Endothelial cell of umbilical vein (primary cell): Measurements from ENCODE around the gene LNPEP. TPM values are rescaled to one million over a fixed set of nuclear protein-coding genes. Genes with fewer than 3 reads are reported as not detected.

ENCODE experiments used
- BruUV-seq: library from RNA; stranded (reverse); fragments of 400-500 nt; replicated peaks from 2 replicates; lab custom pipeline; 2021; lab: Mats Ljungman, UMichigan
- CTCF ChIA-PET: fragments of 300-600, 350-600 bp; sonication (Branson Sonifier 250); formaldehyde crosslinking; loops from one replicate; lab custom pipeline; 2021; ENCODE audit warnings: antibody characterized with exemption, inconsistent platforms; lab: Charles Lee
- POLR2A ChIA-PET: fragments of 300-600, 350-600 bp; sonication (Branson Sonifier 250); formaldehyde crosslinking; loops from one replicate; lab custom pipeline; 2021; ENCODE audit warnings: antibody characterized with exemption, inconsistent platforms; lab: Charles Lee
- DNase-seq: peaks from one replicate; pipeline ENCODE4 v3.0.0-alpha.2; 2011; ENCODE audit warnings: low read depth, low spot score
- FAIRE-seq: peaks from 2 replicates; lab custom pipeline; 2011; peaks lifted over from hg19 to GRCh38; lab: Jason Lieb, UNC
- H2AFZ ChIP-seq: 2 replicates; pipeline ENCODE4 v1.6.0; 2012; ENCODE audit warnings: low read depth, low read length, control low read depth, inconsistent platforms
- H3K27ac ChIP-seq: 2 replicates; pipeline ENCODE4 v1.5.1; 2011; ENCODE audit warnings: low read depth, mild to moderate bottlenecking, control low read depth, low read length, moderate library complexity; ENCODE audit not compliant: insufficient read depth
- H3K27me3 ChIP-seq, 2 experiments: 2 replicates each; pipeline versions ENCODE4 v1.6.0 to v1.6.1; 2011; ENCODE audit warnings: low read length in 2 of 2, mixed read lengths in 1 of 2; ENCODE audit not compliant: control insufficient read depth in 2 of 2, insufficient read depth in 2 of 2
- H3K36me3 ChIP-seq, 2 experiments: 2 replicates in 1 of 2; 3 replicates in 1 of 2; pipeline ENCODE4 v1.5.1; 2011; ENCODE audit warnings: low read length in 2 of 2, mild to moderate bottlenecking in 1 of 2, moderate library complexity in 1 of 2; ENCODE audit not compliant: control insufficient read depth in 2 of 2, insufficient read depth in 2 of 2; ENCODE audit errors: extremely low read depth in 1 of 2
- H3K4me1 ChIP-seq: 3 replicates; pipeline ENCODE4 v1.5.1; 2011; ENCODE audit warnings: mild to moderate bottlenecking, low read length; ENCODE audit not compliant: control insufficient read depth, insufficient read depth; ENCODE audit errors: extremely low read depth
- H3K4me2 ChIP-seq: 2 replicates; pipeline ENCODE4 v1.6.1; 2011; ENCODE audit warnings: low read length, control low read depth, mixed read lengths; ENCODE audit not compliant: insufficient read depth
- H3K4me3 ChIP-seq, 3 experiments: fragments of 200-600 bp in 1 of 3; sonication (generic), shearing (Covaris generic) in 1 of 3; replicated peaks in 1 of 3; 2 replicates each; pipeline ENCODE4 v1.5.1; 2011 to 2016; ENCODE audit warnings: control low read depth in 3 of 3, low read length in 3 of 3, mild to moderate bottlenecking in 2 of 3, inconsistent platforms in 1 of 3, low read depth in 1 of 3, moderate library complexity in 1 of 3; ENCODE audit not compliant: insufficient read depth in 1 of 3
- H3K79me2 ChIP-seq: 2 replicates; pipeline ENCODE4 v1.6.0; 2012; ENCODE audit warnings: low read length, inconsistent platforms; ENCODE audit not compliant: control insufficient read depth, insufficient read depth
- H3K9ac ChIP-seq: replicated peaks from 2 replicates; pipeline ENCODE3; 2011; ENCODE audit warnings: low read length, control low read depth; ENCODE audit not compliant: insufficient read depth; ENCODE audit errors: extremely low read depth
- H3K9me1 ChIP-seq: replicated peaks from 3 replicates; pipeline ENCODE4 v1.6.0; 2011; ENCODE audit warnings: mild to moderate bottlenecking, low read length; ENCODE audit not compliant: control insufficient read depth, insufficient read depth; ENCODE audit errors: extremely low read depth
- H3K9me3 ChIP-seq: replicated peaks from 2 replicates; pipeline ENCODE4 v1.5.1; 2012; ENCODE audit warnings: low read length, inconsistent platforms; ENCODE audit not compliant: control insufficient read depth, insufficient read depth
- H4K20me1 ChIP-seq: replicated peaks from 2 replicates; pipeline ENCODE3; 2011; ENCODE audit warnings: mild to moderate bottlenecking, low read length; ENCODE audit not compliant: control insufficient read depth, insufficient read depth; ENCODE audit errors: extremely low read depth
- EZH2 ChIP-seq: IDR thresholded peaks from 2 replicates; pipeline ENCODE4 v1.6.1; 2012; ENCODE audit warnings: borderline replicate concordance, low read depth, mild to moderate bottlenecking, moderate library complexity, low read length, inconsistent platforms; ENCODE audit not compliant: severe bottlenecking
- FOS ChIP-seq: IDR thresholded peaks from 2 replicates; pipeline ENCODE4 v1.6.1; 2011; ENCODE audit warnings: mild to moderate bottlenecking, low read length, moderate library complexity, borderline replicate concordance; ENCODE audit not compliant: insufficient read depth
- GATA2 ChIP-seq: IDR thresholded peaks from 2 replicates; pipeline ENCODE4 v1.7.0; 2011; ENCODE audit warnings: low read depth, mild to moderate bottlenecking, moderate library complexity, mixed read lengths, low read length; ENCODE audit not compliant: insufficient read length, insufficient read depth
- JUN ChIP-seq: IDR thresholded peaks from 2 replicates; pipeline ENCODE4 v1.6.1; 2011; ENCODE audit warnings: borderline replicate concordance, low read depth; ENCODE audit not compliant: insufficient read length, insufficient read depth
- MAX ChIP-seq: IDR thresholded peaks from 2 replicates; pipeline ENCODE4 v1.6.1; 2011; ENCODE audit not compliant: insufficient read depth, insufficient read length
- MYC ChIP-seq: IDR thresholded peaks from one replicate; pipeline ENCODE4 v1.6.1; 2011; ENCODE audit warnings: mild to moderate bottlenecking, low read depth, low read length
- POLR2A ChIP-seq: IDR thresholded peaks from 2 replicates; pipeline ENCODE4 v1.6.1; 2012; ENCODE audit warnings: low read depth, mild to moderate bottlenecking, control low read depth, low read length
- POLR2AphosphoS5 ChIP-seq: IDR thresholded peaks from 2 replicates; pipeline ENCODE4 v1.6.1; 2012; ENCODE audit warnings: low read depth, mild to moderate bottlenecking, control low read depth, low read length, moderate library complexity; ENCODE audit not compliant: insufficient read depth
- dilution Hi-C: fragments of 300-500 bp; cut with MboI; formaldehyde crosslinking; loops from one replicate; pipeline ENCODE4 v1.15.0; 2019; ENCODE audit warnings: low sequenced_read_pairs; ENCODE audit not compliant: extremely low pct_ligation_motif_present
- intact Hi-C: fragments of 100-400 bp; cut with micrococcal nuclease; formaldehyde crosslinking; loops from one replicate; pipeline ENCODE4 v1.10.0; 2022
- polyA plus RNA-seq, 4 experiments: library from polyadenylated mRNA; depleted of rRNA in 3 of 4; stranded (reverse) in 3 of 4; unstranded in 1 of 4; fragments of >200 nt; gene quantifications; 2 replicates each; pipeline versions ENCODE4 v1.2.1 to v1.2.3, GENCODE V29; 2011 to 2012; ENCODE audit warnings: missing spikeins in 1 of 4
- total RNA-seq: library from RNA; stranded (reverse); gene quantifications from 2 replicates; pipeline ENCODE4 v1.2.3, GENCODE V29; 2021
- TF ChIP-seq, protein P1 (sequence below), 2 donors: IDR thresholded peaks; 1 replicate in 1 of 2; 2 replicates in 1 of 2; pipeline ENCODE4 v1.5.1; 2011; ENCODE audit warnings: low read length in 2 of 2, mild to moderate bottlenecking in 2 of 2, moderate library complexity in 2 of 2, control low read depth in 1 of 2, inconsistent platforms in 1 of 2, low read depth in 1 of 2; ENCODE audit not compliant: insufficient read depth in 1 of 2; ENCODE audit errors: extremely low read depth in 1 of 2

The LNPEP gene
- total and polyA plus RNA-seq, 2 donors (not counting 3 experiments of a cell fraction or from before 2014, with no cell fraction given) = 7.0 to 23.5 TPM

- no TSS peak for BruUV-seq
- Histone ChIP-seq H3K9me3 (no peaks in the 10 kb centered on the region), H3K9me1 (no peaks in the 10 kb centered on the region), H3K9ac (no peak overlapping the region), H3K36me3 (peaks cover 0 to 2% of the 10 kb centered on the region in 2 experiments), H3K79me2 (no peaks in the 10 kb centered on the region), H3K27me3 (no peaks in the 10 kb centered on the region), H4K20me1 (no peaks in the 10 kb centered on the region), H2AFZ (no peak overlapping the region), H3K4me1 (no peaks in the 10 kb centered on the region), H3K27ac (no peak overlapping the region), H3K4me2 (no peak overlapping the region), H3K4me3 (no peak overlapping the region)
- intact Hi-C loops (no loop called here), dilution Hi-C loops (no loop called here)
- POLR2A ChIA-PET = no interaction called here
- DNase-seq = no peak
- no peak for FAIRE-seq
- no peak for TF ChIP-seq MAX
- TF ChIP-seq POLR2AphosphoS5 = no peak
- no peak for TF ChIP-seq JUN
- CTCF ChIA-PET = no interaction called here
Measured at GRCh38 chr5:97000391-97000790, 64.5 kb downstream of the LNPEP start.

- no peaks in the 10 kb centered on the region for H3K9me3 ChIP-seq
- dilution Hi-C loops (no loop called here), intact Hi-C loops (no loop called here)
- no peaks in the 10 kb centered on the region for H4K20me1 ChIP-seq
- no peaks in the 10 kb centered on the region for H3K4me1 ChIP-seq
- H3K36me3 ChIP-seq = peaks cover 0 to 2% of the 10 kb centered on the region in 2 experiments
- H3K27ac ChIP-seq = no peak overlapping the region
- no peak overlapping the region for H3K4me3 ChIP-seq
- TF ChIP-seq GATA2 (no peak), POLR2AphosphoS5 (no peak), EZH2 (no peak), MAX (no peak), JUN (no peak), MYC (no peak), FOS (no peak), POLR2A (no peak)
- TF ChIP-seq, protein P1, sequence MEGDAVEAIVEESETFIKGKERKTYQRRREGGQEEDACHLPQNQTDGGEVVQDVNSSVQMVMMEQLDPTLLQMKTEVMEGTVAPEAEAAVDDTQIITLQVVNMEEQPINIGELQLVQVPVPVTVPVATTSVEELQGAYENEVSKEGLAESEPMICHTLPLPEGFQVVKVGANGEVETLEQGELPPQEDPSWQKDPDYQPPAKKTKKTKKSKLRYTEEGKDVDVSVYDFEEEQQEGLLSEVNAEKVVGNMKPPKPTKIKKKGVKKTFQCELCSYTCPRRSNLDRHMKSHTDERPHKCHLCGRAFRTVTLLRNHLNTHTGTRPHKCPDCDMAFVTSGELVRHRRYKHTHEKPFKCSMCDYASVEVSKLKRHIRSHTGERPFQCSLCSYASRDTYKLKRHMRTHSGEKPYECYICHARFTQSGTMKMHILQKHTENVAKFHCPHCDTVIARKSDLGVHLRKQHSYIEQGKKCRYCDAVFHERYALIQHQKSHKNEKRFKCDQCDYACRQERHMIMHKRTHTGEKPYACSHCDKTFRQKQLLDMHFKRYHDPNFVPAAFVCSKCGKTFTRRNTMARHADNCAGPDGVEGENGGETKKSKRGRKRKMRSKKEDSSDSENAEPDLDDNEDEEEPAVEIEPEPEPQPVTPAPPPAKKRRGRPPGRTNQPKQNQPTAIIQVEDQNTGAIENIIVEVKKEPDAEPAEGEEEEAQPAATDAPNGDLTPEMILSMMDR (IDR thresholded peaks at IDR 0.05; ENCODE audit: extremely low read depth in 1 of 2, insufficient read depth in 1 of 2, low read depth in 1 of 2, low read length in 2 of 2) = no peak
- CTCF ChIA-PET = interaction anchor here (1.2 to 1.8 kb wide), 3 partner anchors 18 to 141 kb away, joined by 3 to 5 read pairs (median 5); no protein-coding TSS in a partner anchor
- no peak overlapping the region for H2AFZ ChIP-seq
- no peak overlapping the region for H3K9ac ChIP-seq
- no peak for DNase-seq
- H3K9me1 ChIP-seq = no peaks in the 10 kb centered on the region
- no peaks in the 10 kb centered on the region for H3K79me2 ChIP-seq
- no peaks in the 10 kb centered on the region for H3K27me3 ChIP-seq
- POLR2A ChIA-PET = no interaction called here
- FAIRE-seq = no peak
- H3K4me2 ChIP-seq = no peak overlapping the region
- BruUV-seq = no TSS peak
Measured at GRCh38 chr5:97002983-97003382, 67.1 kb downstream of the LNPEP start.
